ENCODE data around the gene SLC35C1. TPM values are rescaled to one million over a fixed set of nuclear protein-coding genes. Genes with fewer than 3 reads are reported as not detected.
"Not testable (repeated sequence)": the region's sequence is repeated elsewhere in the genome, so short reads cannot be mapped to it uniquely, and the experiment has no call there.

SLC35C1 gene
- total and polyA plus RNA-seq, 2 experiments from 2014 or later = 6.8 to 11.0 TPM

GRCh38 chr11:45820211-45820857, 15.4 kb downstream of the SLC35C1 start:
- Mint-ChIP-seq H3K36me3 (ENCODE audit: low read depth) (no peaks in the 10 kb centered on the region), H3K27me3 (ENCODE audit: insufficient read depth, low read depth, poor library complexity) (peaks cover 8% of the 10 kb centered on the region), H3K4me1 (peaks cover 23% of the 10 kb centered on the region), H3K9me3 (no peaks in the 10 kb centered on the region), H3K27ac (no peak overlapping the region), H3K4me3 (no peak overlapping the region)
- Histone ChIP-seq H3F3A (replicated peaks; ENCODE audit: low read depth) (no peaks in the 10 kb centered on the region), H3K4me2 (no peak overlapping the region), H3K9me2 (ENCODE audit: insufficient read depth) (no peaks in the 10 kb centered on the region), H3K4me1 (ENCODE audit: insufficient read depth) (peaks cover 10% of the 10 kb centered on the region), H3K36me3 (ENCODE audit: insufficient read depth) (no peaks in the 10 kb centered on the region), H3K79me2 (replicated peaks; ENCODE audit: insufficient read depth) (no peaks in the 10 kb centered on the region), H3K27ac (ENCODE audit: low read depth) (no peak overlapping the region), H2AFZ (no peak overlapping the region), H4K20me1 (replicated peaks; ENCODE audit: insufficient read depth) (no peaks in the 10 kb centered on the region), H3K27me3 (ENCODE audit: insufficient read depth) (no peaks in the 10 kb centered on the region), H3K4me3 (no peak overlapping the region)
- DNase-seq (ENCODE audit: low spot score) (no peak), ATAC-seq (no peak)
- no peak for TF ChIP-seq CREB1 (CRISPR knock-in tag; IDR thresholded peaks at IDR 0.05; ENCODE audit: low read depth)

DNA sequence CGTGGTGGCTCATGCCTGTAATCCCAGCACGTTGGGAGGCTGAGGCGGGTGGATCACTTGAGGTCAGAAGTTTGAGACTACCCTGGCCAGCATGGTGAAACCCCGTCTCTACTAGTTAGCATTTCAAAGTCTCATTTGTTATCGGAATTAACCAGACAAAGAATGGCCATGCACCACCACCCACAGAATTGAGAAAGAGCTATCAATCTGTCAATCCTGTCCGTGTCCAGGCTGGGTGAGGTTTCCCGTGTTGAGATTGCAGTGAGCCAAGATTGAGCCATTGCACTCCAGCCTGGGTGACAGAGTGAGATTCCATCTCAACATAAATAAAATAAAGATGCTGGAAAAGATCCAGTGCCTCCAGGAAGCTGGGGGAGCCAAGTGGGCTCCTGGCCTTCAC, 21.5 kb downstream of the SLC35C1 start:
- H2AFZ ChIP-seq; H3F3A ChIP-seq (replicated peaks; ENCODE audit: low read depth); H3K27ac ChIP-seq (ENCODE audit: low read depth); H3K9me3 Mint-ChIP-seq; H3K27ac Mint-ChIP-seq; H3K79me2 ChIP-seq (replicated peaks; ENCODE audit: insufficient read depth); H3K27me3 Mint-ChIP-seq (ENCODE audit: insufficient read depth, low read depth, poor library complexity); H3K9me2 ChIP-seq (ENCODE audit: insufficient read depth); H3K4me3 Mint-ChIP-seq; DNase-seq (ENCODE audit: low spot score); H3K36me3 ChIP-seq (ENCODE audit: insufficient read depth); H3K4me3 ChIP-seq; H3K27me3 ChIP-seq (ENCODE audit: insufficient read depth); H4K20me1 ChIP-seq (replicated peaks; ENCODE audit: insufficient read depth); H3K4me2 ChIP-seq; H3K4me1 ChIP-seq (ENCODE audit: insufficient read depth); H3K36me3 Mint-ChIP-seq (ENCODE audit: low read depth): not testable (repeated sequence)
- H3K4me1 Mint-ChIP-seq = peaks cover 11% of the 10 kb centered on the region; the same call in 2 of the 3 replicates
- ATAC-seq = peak; percentile 43; the same call in 2 of the 3 replicates

- DNase-seq (ENCODE audit: low spot score) = no peak
- Mint-ChIP-seq H3K36me3 (ENCODE audit: low read depth) (no peaks in the 10 kb centered on the region; the same call in 2 of the 3 replicates), H3K27me3 (ENCODE audit: insufficient read depth, low read depth, poor library complexity) (peaks cover 3% of the 10 kb centered on the region), H3K27ac (no peak overlapping the region), H3K4me3 (no peak overlapping the region), H3K4me1 (peaks cover 11% of the 10 kb centered on the region; the same call in 2 of the 3 replicates), H3K9me3 (no peaks in the 10 kb centered on the region)
- Histone ChIP-seq H3K79me2 (replicated peaks; ENCODE audit: insufficient read depth) (no peaks in the 10 kb centered on the region), H3K27ac (ENCODE audit: low read depth) (no peak overlapping the region), H3F3A (replicated peaks; ENCODE audit: low read depth) (no peaks in the 10 kb centered on the region), H2AFZ (no peak overlapping the region), H3K4me3 (no peak overlapping the region), H3K36me3 (ENCODE audit: insufficient read depth) (no peaks in the 10 kb centered on the region), H3K9me2 (ENCODE audit: insufficient read depth) (no peaks in the 10 kb centered on the region), H3K4me2 (no peak overlapping the region), H3K4me1 (ENCODE audit: insufficient read depth) (peaks cover 8% of the 10 kb centered on the region; the same call in 1 of the 2 replicates), H4K20me1 (replicated peaks; ENCODE audit: insufficient read depth) (no peaks in the 10 kb centered on the region), H3K27me3 (ENCODE audit: insufficient read depth) (no peaks in the 10 kb centered on the region)
- ATAC-seq = no peak
- TF ChIP-seq NANOG (IDR thresholded peaks at IDR 0.05; ENCODE audit: borderline replicate concordance) (no peak), REST (IDR thresholded peaks at IDR 0.05; ENCODE audit: unreplicated experiment) (no peak), EZH2 (IDR thresholded peaks at IDR 0.05; ENCODE audit: low read depth, unreplicated experiment) (no peak), CREB1 (CRISPR knock-in tag; IDR thresholded peaks at IDR 0.05; ENCODE audit: low read depth) (no peak), STAT1 (IDR thresholded peaks at IDR 0.05; ENCODE audit: unreplicated experiment) (no peak), JUNB (IDR thresholded peaks at IDR 0.05; ENCODE audit: unreplicated experiment) (no peak), POLR2AphosphoS5 (IDR thresholded peaks at IDR 0.05; ENCODE audit: low read depth) (no peak), ZNF114 (CRISPR knock-in tag; IDR thresholded peaks at IDR 0.05) (no peak), ZNF331 (CRISPR knock-in tag; IDR thresholded peaks at IDR 0.05; ENCODE audit: low read depth) (no peak)
Measured at GRCh38 chr11:45827123-45827522, 22.2 kb downstream of the SLC35C1 start.
